Sigmoid colon (tissue), 7 donors: Measurements from ENCODE around the gene MNAT1. TPM values are rescaled to one million over a fixed set of nuclear protein-coding genes. Genes with fewer than 3 reads are reported as not detected.

Experiments used
- DNase-seq: peaks from one replicate; pipeline ENCODE4 v3.0.0-alpha.2; 2019
- H3K27ac ChIP-seq, 4 donors: fragments of 200-600 bp; sonication (generic); one replicate each; pipeline ENCODE4 v1.5.1; 2016 to 2019; ENCODE audit warnings: mild to moderate bottlenecking in 1 of 4
- H3K27me3 ChIP-seq, 3 donors: fragments of 200-600 bp; sonication (generic); one replicate each; pipeline ENCODE4 v1.5.1; 2019; ENCODE audit warnings: mild to moderate bottlenecking in 1 of 3
- H3K36me3 ChIP-seq, 4 donors: fragments of 200-600 bp; sonication (generic); one replicate each; pipeline ENCODE4 v1.5.1; 2016 to 2019
- H3K4me1 ChIP-seq, 4 donors: fragments of 200-600 bp; sonication (generic); one replicate each; pipeline ENCODE4 v1.5.1; 2017 to 2019
- H3K4me3 ChIP-seq, 4 donors: fragments of 200-600 bp; sonication (generic); one replicate each; pipeline ENCODE4 v1.5.1; 2017 to 2019; ENCODE audit warnings: mild to moderate bottlenecking in 2 of 4, moderate library complexity in 1 of 4
- H3K9me3 ChIP-seq, 4 donors: fragments of 200-600 bp in 3 of 4; sonication (generic) in 3 of 4; one replicate each; pipeline versions ENCODE4 v1.5.1 to v1.6.1; 2013 to 2019
- EP300 ChIP-seq, 4 donors: sonication (generic); formaldehyde crosslinking; IDR thresholded peaks; one replicate each; pipeline ENCODE4 v1.6.1; 2017; ENCODE audit warnings: antibody characterized with exemption in 4 of 4
- POLR2A ChIP-seq, 2 donors: fragments of 450-650 bp; IDR thresholded peaks; one replicate each; pipeline ENCODE4 v1.6.1; 2016; ENCODE audit warnings: antibody characterized with exemption in 2 of 2, mild to moderate bottlenecking in 2 of 2, moderate library complexity in 2 of 2
- POLR2AphosphoS5 ChIP-seq, 4 donors: sonication (generic); formaldehyde crosslinking; IDR thresholded peaks; one replicate each; pipeline ENCODE4 v1.6.1; 2017; ENCODE audit warnings: antibody characterized with exemption in 4 of 4
- WGBS, 2 donors: extraction: QIAGEN DNeasy Blood & Tissue Kit; methylation state at CpG; one replicate each; pipeline ENCODE4 v1.1.7; 2013; 5-methylcytosine and 5-hydroxymethylcytosine counted together
- intact Hi-C: fragments of 100-400 bp; cut with DNase I; formaldehyde crosslinking; loops from one replicate; pipeline ENCODE4 v1.15.1; 2023
- polyA plus RNA-seq, 3 donors: library from polyadenylated mRNA; stranded (reverse); fragments of 200-250 nt; gene quantifications; one replicate each; pipeline ENCODE4 v1.2.3, GENCODE V29; 2013
- total RNA-seq, 4 donors: library from RNA; depleted of rRNA; stranded (reverse); fragments of >200 nt; gene quantifications; one replicate each; pipeline ENCODE4 v1.1.0, GENCODE V29; 2016
- TF ChIP-seq, protein P1 (sequence below), 4 experiments: fragments of 450-650 bp in 3 of 4; fragments of 200-600 bp in 1 of 4; IDR thresholded peaks; one replicate each; pipeline ENCODE4 v1.5.1; 2016 to 2019; ENCODE audit warnings: antibody characterized with exemption in 4 of 4, mild to moderate bottlenecking in 3 of 4, moderate library complexity in 2 of 4
- donor health status: healthy with polysubstance abuse.
- donor health status: Bipolar disorder and iron deficiency.
- donor health status: healthy.

MNAT1 gene
- total and polyA plus RNA-seq, 7 donors, result 9.5 to 65.0 (median 22.4) TPM

DNA sequence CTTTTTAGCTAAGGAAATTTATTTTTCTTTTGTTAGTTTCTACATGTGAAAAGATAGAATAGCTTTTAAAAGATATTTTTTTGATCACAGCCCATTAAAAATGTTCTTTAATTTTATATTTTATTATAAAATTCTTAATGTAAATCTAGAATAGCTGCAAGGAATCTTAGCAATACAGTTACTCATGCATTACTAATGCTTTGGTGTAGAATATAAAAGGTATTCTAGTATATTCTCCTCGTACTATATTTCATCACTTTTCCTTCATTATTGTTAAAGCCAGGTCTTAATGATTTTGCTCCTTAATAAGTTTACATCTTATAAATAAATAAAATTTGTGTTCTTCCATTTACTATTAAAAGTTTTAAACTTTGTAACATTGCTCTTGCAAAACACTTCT is 82.6 kb downstream of the MNAT1 start:
- 94 to 98% methylated on average over 1 of the region's 1 CpG for WGBS, 2 donors
- H3K4me3 ChIP-seq, result no peak overlapping the region
- intact Hi-C loops, result no loop called here
- no peaks in the 10 kb centered on the region for H3K9me3 ChIP-seq
- H3K4me1 ChIP-seq, result no peaks in the 10 kb centered on the region
- TF ChIP-seq EP300 (IDR thresholded peaks at IDR 0.05) (no peak), POLR2A (IDR thresholded peaks at IDR 0.05) (no peak), POLR2AphosphoS5 (IDR thresholded peaks at IDR 0.05) (no peak)
- TF ChIP-seq, protein P1, sequence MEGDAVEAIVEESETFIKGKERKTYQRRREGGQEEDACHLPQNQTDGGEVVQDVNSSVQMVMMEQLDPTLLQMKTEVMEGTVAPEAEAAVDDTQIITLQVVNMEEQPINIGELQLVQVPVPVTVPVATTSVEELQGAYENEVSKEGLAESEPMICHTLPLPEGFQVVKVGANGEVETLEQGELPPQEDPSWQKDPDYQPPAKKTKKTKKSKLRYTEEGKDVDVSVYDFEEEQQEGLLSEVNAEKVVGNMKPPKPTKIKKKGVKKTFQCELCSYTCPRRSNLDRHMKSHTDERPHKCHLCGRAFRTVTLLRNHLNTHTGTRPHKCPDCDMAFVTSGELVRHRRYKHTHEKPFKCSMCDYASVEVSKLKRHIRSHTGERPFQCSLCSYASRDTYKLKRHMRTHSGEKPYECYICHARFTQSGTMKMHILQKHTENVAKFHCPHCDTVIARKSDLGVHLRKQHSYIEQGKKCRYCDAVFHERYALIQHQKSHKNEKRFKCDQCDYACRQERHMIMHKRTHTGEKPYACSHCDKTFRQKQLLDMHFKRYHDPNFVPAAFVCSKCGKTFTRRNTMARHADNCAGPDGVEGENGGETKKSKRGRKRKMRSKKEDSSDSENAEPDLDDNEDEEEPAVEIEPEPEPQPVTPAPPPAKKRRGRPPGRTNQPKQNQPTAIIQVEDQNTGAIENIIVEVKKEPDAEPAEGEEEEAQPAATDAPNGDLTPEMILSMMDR (IDR thresholded peaks at IDR 0.05), result no peak
- no peak overlapping the region for H3K27ac ChIP-seq
- DNase-seq, result no peak
- peaks cover 0 to 13% (median 6%) of the 10 kb centered on the region in 4 donors for H3K36me3 ChIP-seq
- no peaks in the 10 kb centered on the region for H3K27me3 ChIP-seq

GRCh38 chr14:60819575-60819974 is 85.0 kb downstream of the MNAT1 start:
- TF ChIP-seq, protein P1 (IDR thresholded peaks at IDR 0.05), result no peak
- TF ChIP-seq POLR2AphosphoS5 (IDR thresholded peaks at IDR 0.05) (no peak), EP300 (IDR thresholded peaks at IDR 0.05) (no peak), POLR2A (IDR thresholded peaks at IDR 0.05) (no peak)
- Histone ChIP-seq H3K27me3 (no peaks in the 10 kb centered on the region), H3K4me1 (no peaks in the 10 kb centered on the region), H3K4me3 (no peak overlapping the region), H3K27ac (no peak overlapping the region), H3K9me3 (no peaks in the 10 kb centered on the region), H3K36me3 (no peaks in the 10 kb centered on the region)
- intact Hi-C loops, result no loop called here
- WGBS, 2 donors, result 23 to 75% methylated on average over 4 of the region's 4 CpGs
- no peak for DNase-seq

GRCh38 chr14:60838601-60839000 is 104.0 kb downstream of the MNAT1 start:
- Histone ChIP-seq H3K9me3 (peaks cover 0 to 4% (median 0%) of the 10 kb centered on the region in 4 donors), H3K36me3 (peaks cover 0 to 29% (median 5%) of the 10 kb centered on the region in 4 donors)

GRCh38 chr14:60839057-60839456 is 104.5 kb downstream of the MNAT1 start:
- Histone ChIP-seq H3K27me3 (no peaks in the 10 kb centered on the region), H3K4me1 (no peaks in the 10 kb centered on the region), H3K9me3 (peaks cover 0 to 4% (median 0%) of the 10 kb centered on the region in 4 donors), H3K27ac (no peak overlapping the region), H3K36me3 (peaks cover 0 to 29% (median 5%) of the 10 kb centered on the region in 4 donors), H3K4me3 (no peak overlapping the region)
- intact Hi-C loops, result no loop called here
- 67 to 78% methylated on average over 2 of the region's 2 CpGs for WGBS, 2 donors
- no peak for DNase-seq
- TF ChIP-seq POLR2A (IDR thresholded peaks at IDR 0.05), result no peak
- no peak for TF ChIP-seq POLR2AphosphoS5 (IDR thresholded peaks at IDR 0.05)
- TF ChIP-seq EP300 (IDR thresholded peaks at IDR 0.05), result no peak
- TF ChIP-seq, protein P1 (IDR thresholded peaks at IDR 0.05), result no peak

More at GRCh38 chr14:60838601-60839000, 104.0 kb downstream of the MNAT1 start:
- 97 to 98% methylated on average over 5 of the region's 5 CpGs for WGBS, 2 donors
- no peak for DNase-seq
- TF ChIP-seq POLR2AphosphoS5 (IDR thresholded peaks at IDR 0.05) (no peak), EP300 (IDR thresholded peaks at IDR 0.05) (no peak), POLR2A (IDR thresholded peaks at IDR 0.05) (no peak)
- TF ChIP-seq, protein P1 (IDR thresholded peaks at IDR 0.05), result no peak
- Histone ChIP-seq H3K4me1 (no peaks in the 10 kb centered on the region), H3K27ac (no peak overlapping the region), H3K27me3 (no peaks in the 10 kb centered on the region), H3K4me3 (no peak overlapping the region)
- intact Hi-C loops, result no loop called here

GRCh38 chr14:60839657-60840056 is 105.1 kb downstream of the MNAT1 start:
- Histone ChIP-seq H3K9me3 (peaks cover 0 to 4% (median 0%) of the 10 kb centered on the region in 4 donors), H3K27ac (no peak overlapping the region), H3K27me3 (no peaks in the 10 kb centered on the region), H3K36me3 (peaks cover 0 to 29% (median 5%) of the 10 kb centered on the region in 4 donors), H3K4me3 (no peak overlapping the region), H3K4me1 (no peaks in the 10 kb centered on the region)
- 96 to 98% methylated on average over 11 of the region's 11 CpGs for WGBS, 2 donors
- TF ChIP-seq, protein P1 (IDR thresholded peaks at IDR 0.05), result no peak
- intact Hi-C loops, result no loop called here
- no peak for DNase-seq
